ENCODE data around the gene GALNT13. TPM values are rescaled to one million over a fixed set of nuclear protein-coding genes. Genes with fewer than 3 reads are reported as not detected.

GALNT13 gene
- 0.57 TPM for total RNA-seq
- not detected for polyA plus RNA-seq (ENCODE audit: insufficient read depth, low read depth, low replicate concordance)
- long read RNA-seq, donor 1, result 0 reads
- long read RNA-seq, donor 2, result 0 reads
- long read RNA-seq, donor 3, result 0 reads
- long read RNA-seq, donor 4, result 0 reads
- long read RNA-seq, donor 5, result 0 reads
- long read RNA-seq, donor 6, result 0 reads
- long read RNA-seq, donor 7, result 0 reads
- long read RNA-seq, donor 8, result 0 reads
- long read RNA-seq, donor 9, partial matches to known transcripts, result 5 of 5 reads
- long read RNA-seq, donor 9, other reads (novel, unspliced or antisense), result 0 of 5 reads
- long read RNA-seq, donor 10, result 0 reads

DNA sequence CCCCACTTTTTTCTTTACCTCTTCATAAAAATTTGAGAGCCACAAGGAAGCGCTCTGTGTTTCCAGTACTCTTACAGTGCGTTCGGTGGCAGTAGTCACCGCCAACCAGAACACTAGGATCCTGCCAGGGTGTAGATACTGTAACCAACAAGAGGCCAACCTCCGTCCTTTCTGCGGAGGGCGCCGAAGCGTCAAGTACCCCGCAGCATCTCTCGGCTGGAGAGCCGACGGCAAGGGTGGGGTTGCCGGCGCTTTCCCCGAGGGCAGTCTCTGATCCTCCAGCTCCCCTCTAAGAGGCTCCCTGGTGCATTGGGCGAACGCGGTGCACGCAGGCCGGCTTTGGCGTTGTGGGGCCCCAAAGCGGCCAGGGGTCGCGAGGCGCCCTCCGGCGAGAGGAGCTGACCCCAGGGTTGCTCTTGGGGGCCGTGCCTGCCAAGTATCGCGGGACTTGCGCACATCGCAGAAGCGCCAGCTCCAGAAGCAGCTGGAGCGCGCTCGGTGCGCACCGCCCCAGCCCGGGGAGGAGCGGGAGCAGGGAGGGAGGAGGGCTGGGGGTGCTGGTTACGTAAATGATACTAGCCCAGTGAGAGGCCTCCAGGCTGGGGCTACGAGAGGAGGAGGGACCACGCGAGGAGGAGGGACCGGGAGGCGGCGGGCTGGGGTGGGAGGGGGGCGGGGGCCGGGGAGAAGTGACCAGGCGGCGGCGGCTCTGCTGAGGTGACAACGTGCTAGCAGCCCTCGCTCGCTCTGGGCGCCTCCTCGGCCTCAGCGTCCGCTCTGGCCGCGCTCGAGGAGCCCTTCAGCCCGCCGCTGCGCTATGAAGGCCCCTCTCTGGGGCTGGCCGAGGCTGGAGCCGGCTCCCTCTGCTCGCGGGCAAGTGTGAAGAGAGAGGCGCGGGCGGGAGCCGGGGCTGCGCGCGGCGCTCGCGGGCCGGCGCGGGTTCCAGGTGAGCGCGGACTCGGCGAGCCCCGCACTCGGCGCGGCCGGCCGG lies at the start of gene GALNT13:
GALNT13 (plus strand) TSS at position 692 of the 991 bp plus-strand sequence.
- Histone ChIP-seq H3K27ac (ENCODE audit: low read depth in 2 of 2, low read length in 2 of 2) (no peak within 1 kb of the TSS), H3K4me3 (ENCODE audit: low read length in 3 of 3) (no peak within 1 kb of the TSS), H3K36me3 (ENCODE audit: control insufficient read depth in 2 of 3, insufficient read depth in 3 of 3, low read length in 3 of 3) (no peaks in the 10 kb centered on the region), H3K9me3 (ENCODE audit: control insufficient read depth in 2 of 3, insufficient read depth in 1 of 3, low read length in 3 of 3) (no peaks in the 10 kb centered on the region), H3K27me3 (ENCODE audit: control insufficient read depth, insufficient read depth, low read length) (peaks cover 9% of the 10 kb centered on the region), H3K4me1 (ENCODE audit: control insufficient read depth in 2 of 3, insufficient read depth in 2 of 3, low read depth in 1 of 3, low read length in 3 of 3) (no peaks in the 10 kb centered on the region), H3K9ac (ENCODE audit: low read length in 3 of 3) (no peak within 1 kb of the TSS)
- intact Hi-C loops (cut with DNase I), result no loop called here
- TF ChIP-seq, protein P1, sequence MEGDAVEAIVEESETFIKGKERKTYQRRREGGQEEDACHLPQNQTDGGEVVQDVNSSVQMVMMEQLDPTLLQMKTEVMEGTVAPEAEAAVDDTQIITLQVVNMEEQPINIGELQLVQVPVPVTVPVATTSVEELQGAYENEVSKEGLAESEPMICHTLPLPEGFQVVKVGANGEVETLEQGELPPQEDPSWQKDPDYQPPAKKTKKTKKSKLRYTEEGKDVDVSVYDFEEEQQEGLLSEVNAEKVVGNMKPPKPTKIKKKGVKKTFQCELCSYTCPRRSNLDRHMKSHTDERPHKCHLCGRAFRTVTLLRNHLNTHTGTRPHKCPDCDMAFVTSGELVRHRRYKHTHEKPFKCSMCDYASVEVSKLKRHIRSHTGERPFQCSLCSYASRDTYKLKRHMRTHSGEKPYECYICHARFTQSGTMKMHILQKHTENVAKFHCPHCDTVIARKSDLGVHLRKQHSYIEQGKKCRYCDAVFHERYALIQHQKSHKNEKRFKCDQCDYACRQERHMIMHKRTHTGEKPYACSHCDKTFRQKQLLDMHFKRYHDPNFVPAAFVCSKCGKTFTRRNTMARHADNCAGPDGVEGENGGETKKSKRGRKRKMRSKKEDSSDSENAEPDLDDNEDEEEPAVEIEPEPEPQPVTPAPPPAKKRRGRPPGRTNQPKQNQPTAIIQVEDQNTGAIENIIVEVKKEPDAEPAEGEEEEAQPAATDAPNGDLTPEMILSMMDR (IDR thresholded peaks at IDR 0.05; ENCODE audit: borderline replicate concordance, extremely low read depth, insufficient read depth), result no peak
- no peak for FAIRE-seq
- DNase-seq, result peak; percentile 73 to 88 (median 84)

- TF ChIP-seq, protein P1 (IDR thresholded peaks at IDR 0.05; ENCODE audit: borderline replicate concordance, extremely low read depth, insufficient read depth), result no peak
- Histone ChIP-seq H3K4me1 (ENCODE audit: control insufficient read depth in 2 of 3, insufficient read depth in 2 of 3, low read depth in 1 of 3, low read length in 3 of 3) (no peaks in the 10 kb centered on the region), H3K36me3 (ENCODE audit: control insufficient read depth in 2 of 3, insufficient read depth in 3 of 3, low read length in 3 of 3) (no peaks in the 10 kb centered on the region), H3K27ac (ENCODE audit: low read depth in 2 of 2, low read length in 2 of 2) (no peak overlapping the region), H3K9ac (ENCODE audit: low read length in 3 of 3) (no peak overlapping the region), H3K9me3 (ENCODE audit: control insufficient read depth in 2 of 3, insufficient read depth in 1 of 3, low read length in 3 of 3) (no peaks in the 10 kb centered on the region), H3K4me3 (ENCODE audit: low read length in 3 of 3) (no peak overlapping the region), H3K27me3 (ENCODE audit: control insufficient read depth, insufficient read depth, low read length) (no peaks in the 10 kb centered on the region)
- FAIRE-seq (no peak), DNase-seq (no peak)
- intact Hi-C loops (cut with DNase I), result no loop called here
These were observed 47.8 kb upstream of the GALNT13 start for GRCh38 chr2:153823880-153824279.

DNA sequence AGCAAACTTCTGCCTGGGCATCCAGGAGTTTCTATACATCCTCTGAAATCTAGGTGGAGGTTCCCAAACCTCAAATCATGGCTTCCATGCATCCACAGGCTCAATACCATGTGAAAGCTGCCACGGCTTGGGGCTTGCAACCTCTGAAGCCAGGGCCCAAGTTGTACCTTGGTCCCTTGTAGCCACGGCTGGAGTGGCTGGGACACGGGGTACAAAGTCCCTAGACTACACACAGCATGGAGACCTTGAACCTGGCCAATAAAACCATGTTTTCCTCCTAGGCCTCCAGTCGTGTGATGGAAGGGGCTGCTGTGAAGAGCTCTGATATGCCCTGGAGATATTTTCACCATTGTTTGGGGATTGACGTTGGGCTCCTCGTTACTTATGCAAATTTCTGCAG lies 43.4 kb upstream of the GALNT13 start:
- FAIRE-seq (no peak), DNase-seq (no peak)
- Histone ChIP-seq H3K27ac (ENCODE audit: low read depth in 2 of 2, low read length in 2 of 2) (no peak overlapping the region), H3K4me3 (ENCODE audit: low read length in 3 of 3) (no peak overlapping the region), H3K9ac (ENCODE audit: low read length in 3 of 3) (no peak overlapping the region), H3K4me1 (ENCODE audit: control insufficient read depth in 2 of 3, insufficient read depth in 2 of 3, low read depth in 1 of 3, low read length in 3 of 3) (no peaks in the 10 kb centered on the region), H3K27me3 (ENCODE audit: control insufficient read depth, insufficient read depth, low read length) (no peaks in the 10 kb centered on the region), H3K9me3 (ENCODE audit: control insufficient read depth in 2 of 3, insufficient read depth in 1 of 3, low read length in 3 of 3) (peaks cover 0 to 3% (median 0%) of the 10 kb centered on the region in 3 donors), H3K36me3 (ENCODE audit: control insufficient read depth in 2 of 3, insufficient read depth in 3 of 3, low read length in 3 of 3) (no peaks in the 10 kb centered on the region)
- intact Hi-C loops (cut with DNase I), result no loop called here
- TF ChIP-seq, protein P1 (IDR thresholded peaks at IDR 0.05; ENCODE audit: borderline replicate concordance, extremely low read depth, insufficient read depth), result no peak
